Keratinocyte (primary cell): ENCODE results near the gene SUSD3.

Source experiments
- EZH2 ChIP-seq: IDR thresholded peaks from one replicate; pipeline ENCODE4 v1.6.1; 2012; ENCODE audit warnings: inconsistent platforms, mild to moderate bottlenecking, low read length, moderate library complexity
- TF ChIP-seq, protein P1 (sequence below), 3 experiments: IDR thresholded peaks in 1 of 3; conservative IDR thresholded peaks in 1 of 3; optimal IDR thresholded peaks in 1 of 3; 2 replicates in 2 of 3; 3 replicates in 1 of 3; pipeline versions ENCODE3 to v1.5.1; 2011; ENCODE audit warnings: low read length in 3 of 3, mild to moderate bottlenecking in 3 of 3, moderate library complexity in 2 of 3, control low read depth in 1 of 3, inconsistent platforms in 1 of 3; ENCODE audit not compliant: insufficient read depth in 2 of 3; ENCODE audit errors: extremely low read depth in 1 of 3

DNA sequence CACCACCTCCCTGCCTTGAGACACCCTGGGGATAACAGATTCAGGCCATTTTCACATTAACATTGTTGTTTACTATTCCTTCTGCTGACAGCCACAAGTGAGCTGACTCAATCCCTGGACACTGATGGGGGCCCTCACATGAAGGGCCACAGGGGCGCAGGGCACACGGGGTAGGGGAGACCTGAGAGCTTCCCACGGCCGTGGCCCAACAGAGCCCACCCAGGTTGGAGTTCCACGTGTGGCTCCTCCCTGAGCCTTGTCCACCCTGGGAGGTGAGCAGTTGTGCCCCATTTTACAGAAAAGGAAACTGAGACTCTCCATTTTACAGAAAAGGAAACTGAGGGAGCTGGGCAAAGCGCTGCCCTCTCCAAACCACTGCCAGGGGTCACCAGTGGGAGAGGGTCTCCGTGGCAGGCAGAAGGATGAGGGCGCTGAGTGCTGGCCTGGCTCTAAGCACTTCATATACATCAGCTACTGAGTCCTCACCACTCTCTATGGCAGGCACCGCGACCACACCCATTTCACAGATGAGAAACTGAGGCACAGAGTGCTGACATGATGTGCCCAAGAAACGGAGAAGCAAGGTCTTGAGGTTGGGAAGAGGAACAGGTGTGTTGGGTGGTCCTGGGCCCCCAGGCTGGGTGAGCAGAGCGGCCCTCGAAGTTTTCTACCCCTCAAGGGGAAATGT is 73.2 kb downstream of the SUSD3 start:
- TF ChIP-seq, protein P1, sequence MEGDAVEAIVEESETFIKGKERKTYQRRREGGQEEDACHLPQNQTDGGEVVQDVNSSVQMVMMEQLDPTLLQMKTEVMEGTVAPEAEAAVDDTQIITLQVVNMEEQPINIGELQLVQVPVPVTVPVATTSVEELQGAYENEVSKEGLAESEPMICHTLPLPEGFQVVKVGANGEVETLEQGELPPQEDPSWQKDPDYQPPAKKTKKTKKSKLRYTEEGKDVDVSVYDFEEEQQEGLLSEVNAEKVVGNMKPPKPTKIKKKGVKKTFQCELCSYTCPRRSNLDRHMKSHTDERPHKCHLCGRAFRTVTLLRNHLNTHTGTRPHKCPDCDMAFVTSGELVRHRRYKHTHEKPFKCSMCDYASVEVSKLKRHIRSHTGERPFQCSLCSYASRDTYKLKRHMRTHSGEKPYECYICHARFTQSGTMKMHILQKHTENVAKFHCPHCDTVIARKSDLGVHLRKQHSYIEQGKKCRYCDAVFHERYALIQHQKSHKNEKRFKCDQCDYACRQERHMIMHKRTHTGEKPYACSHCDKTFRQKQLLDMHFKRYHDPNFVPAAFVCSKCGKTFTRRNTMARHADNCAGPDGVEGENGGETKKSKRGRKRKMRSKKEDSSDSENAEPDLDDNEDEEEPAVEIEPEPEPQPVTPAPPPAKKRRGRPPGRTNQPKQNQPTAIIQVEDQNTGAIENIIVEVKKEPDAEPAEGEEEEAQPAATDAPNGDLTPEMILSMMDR (optimal IDR thresholded peaks at IDR 0.05 in 1 of 3, IDR thresholded peaks at IDR 0.05 in 1 of 3, conservative IDR thresholded peaks at IDR 0.05 in 1 of 3; ENCODE audit: extremely low read depth in 1 of 3, insufficient read depth in 2 of 3, low read length in 3 of 3), result no peak
- no peak for TF ChIP-seq EZH2
